Endothelial cell (in vitro differentiated cells): ENCODE measurements around the gene HHATL. TPM values are rescaled to one million over a fixed set of nuclear protein-coding genes. Genes with fewer than 3 reads are reported as not detected.

ENCODE experiments used
- DNase-seq: peaks from one replicate; pipeline ENCODE4 v3.0.0; 2021; ENCODE audit warnings: low spot score
- H3K27ac Mint-ChIP-seq: one replicate; pipeline ENCODE4 v1.8.0; 2021; ENCODE audit warnings: mixed read lengths, inconsistent platforms; ENCODE audit not compliant: unreplicated experiment
- H3K27me3 Mint-ChIP-seq: one replicate; pipeline ENCODE4 v1.8.0; 2021; ENCODE audit warnings: mild to moderate bottlenecking, moderate library complexity, mixed read lengths, inconsistent platforms; ENCODE audit not compliant: unreplicated experiment
- H3K36me3 Mint-ChIP-seq: one replicate; pipeline ENCODE4 v1.8.0; 2021; ENCODE audit warnings: mild to moderate bottlenecking, low read depth, mixed read lengths, inconsistent platforms; ENCODE audit not compliant: unreplicated experiment
- H3K4me1 Mint-ChIP-seq: one replicate; pipeline ENCODE4 v1.8.0; 2021; ENCODE audit warnings: mild to moderate bottlenecking, mixed read lengths, inconsistent platforms; ENCODE audit not compliant: unreplicated experiment
- H3K4me3 Mint-ChIP-seq: one replicate; pipeline ENCODE4 v1.8.0; 2021; ENCODE audit warnings: mild to moderate bottlenecking, mixed read lengths, inconsistent platforms; ENCODE audit not compliant: unreplicated experiment
- H3K9me3 Mint-ChIP-seq: one replicate; pipeline ENCODE4 v1.8.0; 2021; ENCODE audit warnings: mixed read lengths, inconsistent platforms; ENCODE audit not compliant: unreplicated experiment
- CTCF ChIP-seq: fragments of 200-600 bp; sonication (generic); IDR thresholded peaks from one replicate; pipeline ENCODE4 v1.5.0; 2021; ENCODE audit warnings: antibody characterized with exemption; ENCODE audit not compliant: unreplicated experiment
- total RNA-seq: library from RNA; stranded (reverse); fragmentation: NEBNext Ultra II Directional; extraction: Animal tissue kit (Norgen Biotek cat#: 25700); gene quantifications from one replicate; pipeline ENCODE4 v1.2.1, GENCODE V29; 2021; ENCODE audit not compliant: unreplicated experiment

HHATL gene
- total RNA-seq, 1 donor from 2014 or later: not detected

- Mint-ChIP-seq H3K27me3 (peaks cover 8% of the 10 kb centered on the region), H3K9me3 (no peaks in the 10 kb centered on the region), H3K4me3 (no peak within 1 kb of the TSS), H3K4me1 (no peaks in the 10 kb centered on the region), H3K27ac (no peak within 1 kb of the TSS), H3K36me3 (no peaks in the 10 kb centered on the region)
- TF ChIP-seq CTCF: no peak
- DNase-seq: no peak
Measured at GRCh38 chr3:42685363-42685881, 17.2 kb downstream of the HHATL start, which contains the start of gene KLHL40. TSS of gene KLHL40 (plus strand) at chr3:42685537. CDS start at chr3:42685619, 82 bp downstream.

DNA sequence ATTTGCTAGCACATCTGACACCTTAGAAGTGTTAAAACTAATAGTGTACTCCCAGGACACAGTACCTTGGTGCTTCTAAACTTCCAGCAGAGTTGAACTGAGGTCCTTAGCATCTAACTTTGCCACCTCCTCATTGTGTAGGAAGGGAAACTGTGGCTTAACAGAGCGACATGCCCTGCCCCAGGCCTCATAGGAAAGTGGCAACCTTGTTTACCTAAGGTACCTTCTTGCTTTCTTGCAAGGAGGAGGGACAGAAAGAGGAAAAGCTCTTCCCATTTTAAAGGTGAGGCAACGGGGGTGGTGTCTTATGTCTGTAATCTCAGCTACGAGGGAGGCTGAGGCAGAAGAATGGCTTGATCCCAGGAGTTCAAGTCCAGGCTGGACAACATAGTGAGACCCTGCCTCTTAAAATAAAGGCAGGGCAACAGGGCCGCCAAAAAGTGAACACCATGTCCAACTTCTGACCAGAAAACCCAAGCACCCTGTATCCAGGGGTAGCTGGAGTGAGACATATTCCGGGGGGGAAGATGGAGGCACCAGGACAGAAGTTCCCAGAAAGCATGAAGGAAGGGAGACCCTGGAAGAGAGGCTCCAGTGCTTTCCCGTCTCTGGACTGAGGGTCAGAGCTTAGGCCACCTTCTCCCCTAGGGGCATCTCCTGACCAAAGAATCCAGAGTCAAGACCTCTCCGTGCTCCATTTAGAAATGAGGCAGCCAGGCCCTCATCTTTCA, 17.8 kb downstream of the HHATL start:
- Mint-ChIP-seq H3K27ac (no peak overlapping the region), H3K27me3 (peaks cover 8% of the 10 kb centered on the region), H3K9me3 (no peaks in the 10 kb centered on the region), H3K4me1 (no peaks in the 10 kb centered on the region), H3K4me3 (no peak overlapping the region), H3K36me3 (no peaks in the 10 kb centered on the region)
- no peak for TF ChIP-seq CTCF
- no peak for DNase-seq

- Mint-ChIP-seq H3K9me3 (no peaks in the 10 kb centered on the region), H3K4me3 (no peak overlapping the region), H3K4me1 (no peaks in the 10 kb centered on the region), H3K36me3 (no peaks in the 10 kb centered on the region), H3K27ac (no peak overlapping the region), H3K27me3 (peaks cover 6% of the 10 kb centered on the region)
- DNase-seq: no peak
- no peak for TF ChIP-seq CTCF
Measured at GRCh38 chr3:42683875-42684598, 18.6 kb downstream of the HHATL start.

DNA sequence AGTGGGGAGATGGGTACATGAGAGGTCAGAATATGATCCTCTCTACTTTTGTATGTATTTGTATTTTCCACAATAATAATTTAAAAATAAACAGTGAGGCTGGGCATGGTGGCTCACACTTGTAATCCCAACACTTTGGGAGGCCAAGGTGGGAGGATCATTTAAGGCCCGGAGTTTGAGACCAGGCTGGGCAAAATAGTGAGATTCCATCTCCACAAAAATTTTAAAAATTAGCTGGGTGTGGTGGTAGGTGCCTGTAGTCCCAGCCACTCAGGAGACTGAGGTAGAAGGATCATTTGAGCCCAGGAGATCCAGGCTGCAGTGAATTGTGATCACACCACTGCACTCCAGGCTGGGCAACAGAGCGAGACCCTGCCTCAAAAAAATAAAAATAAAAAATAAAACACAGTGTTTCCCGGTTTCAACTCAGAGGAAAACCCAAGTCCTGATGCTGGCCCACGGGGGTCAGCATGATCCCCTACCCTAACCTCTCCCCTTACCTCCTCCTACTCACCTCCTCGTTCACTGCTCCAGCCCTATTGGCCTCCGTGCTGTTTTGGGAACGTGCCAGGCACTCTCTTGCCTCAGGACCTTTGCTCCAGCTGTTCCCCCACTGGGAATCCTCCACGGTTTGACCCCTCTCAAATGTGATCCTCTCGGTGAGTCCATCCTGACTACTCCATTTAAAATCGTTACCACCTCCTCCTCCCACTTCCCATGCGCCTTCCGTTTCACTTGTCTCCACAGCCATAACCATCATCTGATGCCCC, 20.1 kb downstream of the HHATL start:
- no peak for TF ChIP-seq CTCF
- DNase-seq: no peak
- Mint-ChIP-seq H3K9me3 (no peaks in the 10 kb centered on the region), H3K4me3 (no peak overlapping the region), H3K36me3 (no peaks in the 10 kb centered on the region), H3K27me3 (peaks cover 6% of the 10 kb centered on the region), H3K27ac (no peak overlapping the region), H3K4me1 (no peaks in the 10 kb centered on the region)
